ENCODE results near the gene ATP13A3.

DNA sequence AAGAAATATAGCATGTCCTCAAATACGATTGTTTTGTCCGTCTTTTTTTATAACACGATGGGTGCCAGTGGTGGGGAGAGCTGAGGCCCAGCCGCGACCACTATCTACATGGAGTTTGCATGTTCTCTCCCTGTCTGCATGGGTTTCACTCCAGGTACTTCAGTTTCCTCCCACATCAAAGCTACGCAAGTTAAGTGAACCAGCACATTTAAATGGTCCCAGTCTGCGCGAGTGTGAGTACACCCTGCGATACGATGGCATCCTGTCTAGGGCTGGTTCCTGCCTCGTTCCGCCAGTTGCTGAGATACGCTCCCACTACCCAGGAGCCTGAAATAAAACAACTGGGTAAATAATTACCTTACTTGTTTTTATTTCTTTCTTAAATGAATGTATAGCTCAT lies 40.6 kb downstream of the ATP13A3 start:
- TF ChIP-seq MAX (CRISPR knock-in tag; IDR thresholded peaks at IDR 0.05) (no peak), TEAD4 (CRISPR knock-in tag; IDR thresholded peaks at IDR 0.05) (no peak), CTCF (IDR thresholded peaks at IDR 0.05) (no peak), ZBTB21 (CRISPR knock-in tag; IDR thresholded peaks at IDR 0.05; ENCODE audit: borderline replicate concordance) (no peak), NR3C1 (CRISPR knock-in tag; conservative IDR thresholded peaks at IDR 0.05; ENCODE audit: low read depth) (no peak), USF2 (CRISPR knock-in tag; IDR thresholded peaks at IDR 0.05) (no peak), CREM (CRISPR knock-in tag; IDR thresholded peaks at IDR 0.05) (no peak), ZNF232 (CRISPR knock-in tag; IDR thresholded peaks at IDR 0.05) (no peak), SP1 (CRISPR knock-in tag; conservative IDR thresholded peaks at IDR 0.05) (no peak), ATF1 (CRISPR knock-in tag; IDR thresholded peaks at IDR 0.05) (no peak), SMAD4 (CRISPR knock-in tag; IDR thresholded peaks at IDR 0.05) (no peak), CBFB (CRISPR knock-in tag; IDR thresholded peaks at IDR 0.05; ENCODE audit: low read depth) (no peak)
- TF ChIP-seq, protein P1, sequence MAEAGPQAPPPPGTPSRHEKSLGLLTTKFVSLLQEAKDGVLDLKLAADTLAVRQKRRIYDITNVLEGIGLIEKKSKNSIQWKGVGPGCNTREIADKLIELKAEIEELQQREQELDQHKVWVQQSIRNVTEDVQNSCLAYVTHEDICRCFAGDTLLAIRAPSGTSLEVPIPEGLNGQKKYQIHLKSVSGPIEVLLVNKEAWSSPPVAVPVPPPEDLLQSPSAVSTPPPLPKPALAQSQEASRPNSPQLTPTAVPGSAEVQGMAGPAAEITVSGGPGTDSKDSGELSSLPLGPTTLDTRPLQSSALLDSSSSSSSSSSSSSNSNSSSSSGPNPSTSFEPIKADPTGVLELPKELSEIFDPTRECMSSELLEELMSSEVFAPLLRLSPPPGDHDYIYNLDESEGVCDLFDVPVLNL (CRISPR knock-in tag; IDR thresholded peaks at IDR 0.05; ENCODE audit: borderline replicate concordance, low read depth): no peak
- TF ChIP-seq, protein P2, sequence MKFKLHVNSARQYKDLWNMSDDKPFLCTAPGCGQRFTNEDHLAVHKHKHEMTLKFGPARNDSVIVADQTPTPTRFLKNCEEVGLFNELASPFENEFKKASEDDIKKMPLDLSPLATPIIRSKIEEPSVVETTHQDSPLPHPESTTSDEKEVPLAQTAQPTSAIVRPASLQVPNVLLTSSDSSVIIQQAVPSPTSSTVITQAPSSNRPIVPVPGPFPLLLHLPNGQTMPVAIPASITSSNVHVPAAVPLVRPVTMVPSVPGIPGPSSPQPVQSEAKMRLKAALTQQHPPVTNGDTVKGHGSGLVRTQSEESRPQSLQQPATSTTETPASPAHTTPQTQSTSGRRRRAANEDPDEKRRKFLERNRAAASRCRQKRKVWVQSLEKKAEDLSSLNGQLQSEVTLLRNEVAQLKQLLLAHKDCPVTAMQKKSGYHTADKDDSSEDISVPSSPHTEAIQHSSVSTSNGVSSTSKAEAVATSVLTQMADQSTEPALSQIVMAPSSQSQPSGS (CRISPR knock-in tag; IDR thresholded peaks at IDR 0.05; ENCODE audit: borderline replicate concordance, low read depth): no peak

Data from WTC11 (cell line).